ENCODE results near the gene SCN4A. TPM values are rescaled to one million over a fixed set of nuclear protein-coding genes. Genes with fewer than 3 reads are reported as not detected.

Gene SCN4A
- total RNA-seq, 4 donors from 2014 or later, result 0.21 to 2.4 (median 1.1) TPM

DNA sequence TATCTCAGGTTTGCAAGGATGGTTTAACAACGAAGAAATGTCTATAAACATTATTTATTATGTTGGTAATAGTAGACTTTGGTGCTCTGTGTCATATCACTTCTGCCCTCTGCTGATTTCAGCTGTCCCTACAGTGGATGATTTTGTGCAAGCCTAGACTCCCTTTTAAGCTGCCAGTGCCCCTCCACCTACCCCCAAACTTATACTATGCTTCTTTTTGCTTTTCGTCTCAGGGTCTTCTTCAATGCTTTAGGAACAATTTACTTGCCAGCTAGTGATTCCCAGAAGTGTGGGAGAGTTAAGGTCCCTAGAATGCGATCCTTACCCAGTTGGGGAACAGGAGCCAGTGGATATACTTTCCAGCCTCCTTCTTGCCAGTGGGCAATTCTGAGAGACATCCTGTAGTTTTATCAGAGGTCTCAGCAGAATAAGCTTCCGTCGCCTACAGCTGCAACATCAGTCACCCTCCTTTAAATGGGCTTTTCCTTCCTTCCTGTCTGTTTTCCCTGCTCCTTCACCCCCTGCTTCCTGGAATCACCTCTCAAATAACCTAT is 43.6 kb upstream of the SCN4A start:
- no peaks in the 10 kb centered on the region for H3K36me3 ChIP-seq
- H3K4me3 ChIP-seq, result no peak overlapping the region
- no peaks in the 10 kb centered on the region for H3K27me3 ChIP-seq
- H3K4me1 ChIP-seq, result peaks cover 0 to 13% (median 3%) of the 10 kb centered on the region in 4 donors
- WGBS, 2 donors, result 55% methylated on average over 5 of the region's 5 CpGs
- peak overlapping the region in 1 of 4 donors; percentile 52 for H3K27ac ChIP-seq
- TF ChIP-seq POLR2A (IDR thresholded peaks at IDR 0.05) (no peak), EP300 (IDR thresholded peaks at IDR 0.05) (no peak)
- TF ChIP-seq, protein P1, sequence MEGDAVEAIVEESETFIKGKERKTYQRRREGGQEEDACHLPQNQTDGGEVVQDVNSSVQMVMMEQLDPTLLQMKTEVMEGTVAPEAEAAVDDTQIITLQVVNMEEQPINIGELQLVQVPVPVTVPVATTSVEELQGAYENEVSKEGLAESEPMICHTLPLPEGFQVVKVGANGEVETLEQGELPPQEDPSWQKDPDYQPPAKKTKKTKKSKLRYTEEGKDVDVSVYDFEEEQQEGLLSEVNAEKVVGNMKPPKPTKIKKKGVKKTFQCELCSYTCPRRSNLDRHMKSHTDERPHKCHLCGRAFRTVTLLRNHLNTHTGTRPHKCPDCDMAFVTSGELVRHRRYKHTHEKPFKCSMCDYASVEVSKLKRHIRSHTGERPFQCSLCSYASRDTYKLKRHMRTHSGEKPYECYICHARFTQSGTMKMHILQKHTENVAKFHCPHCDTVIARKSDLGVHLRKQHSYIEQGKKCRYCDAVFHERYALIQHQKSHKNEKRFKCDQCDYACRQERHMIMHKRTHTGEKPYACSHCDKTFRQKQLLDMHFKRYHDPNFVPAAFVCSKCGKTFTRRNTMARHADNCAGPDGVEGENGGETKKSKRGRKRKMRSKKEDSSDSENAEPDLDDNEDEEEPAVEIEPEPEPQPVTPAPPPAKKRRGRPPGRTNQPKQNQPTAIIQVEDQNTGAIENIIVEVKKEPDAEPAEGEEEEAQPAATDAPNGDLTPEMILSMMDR (IDR thresholded peaks at IDR 0.05), result no peak
- DNase-seq (ENCODE audit: low spot score in 2 of 2), result no peak
- no peaks in the 10 kb centered on the region for H3K9me3 ChIP-seq

DNA sequence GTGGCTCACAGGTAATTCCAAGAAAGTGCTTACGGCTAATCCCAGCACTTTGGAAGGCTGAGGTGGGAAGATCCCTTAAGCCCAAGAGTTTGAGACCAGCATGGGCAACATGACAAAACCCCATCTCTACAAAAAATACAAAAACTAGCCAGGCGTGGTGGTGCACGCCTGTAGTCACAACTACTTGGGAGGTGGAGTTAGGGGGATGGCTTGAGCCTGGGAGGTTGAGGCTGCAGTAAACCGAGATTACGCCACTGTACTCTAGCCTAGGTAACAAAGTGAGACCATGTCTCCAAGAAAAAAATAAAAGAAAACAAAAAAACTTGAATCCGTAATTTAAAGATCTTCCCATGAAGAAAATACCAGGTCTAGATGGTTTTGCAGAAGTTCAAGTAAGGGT is 42.7 kb upstream of the SCN4A start:
- H3K36me3 ChIP-seq, result no peaks in the 10 kb centered on the region
- WGBS, 2 donors, result 93 to 94% methylated on average over 6 of the region's 6 CpGs
- no peak overlapping the region for H3K27ac ChIP-seq
- H3K4me1 ChIP-seq, result peaks cover 0 to 8% (median 3%) of the 10 kb centered on the region in 4 donors
- H3K4me3 ChIP-seq, result no peak overlapping the region
- TF ChIP-seq EP300 (IDR thresholded peaks at IDR 0.05) (no peak), POLR2A (IDR thresholded peaks at IDR 0.05) (no peak)
- TF ChIP-seq, protein P1 (IDR thresholded peaks at IDR 0.05), result no peak
- no peak for DNase-seq (ENCODE audit: low spot score in 2 of 2)
- H3K9me3 ChIP-seq, result no peaks in the 10 kb centered on the region
- no peaks in the 10 kb centered on the region for H3K27me3 ChIP-seq

DNA sequence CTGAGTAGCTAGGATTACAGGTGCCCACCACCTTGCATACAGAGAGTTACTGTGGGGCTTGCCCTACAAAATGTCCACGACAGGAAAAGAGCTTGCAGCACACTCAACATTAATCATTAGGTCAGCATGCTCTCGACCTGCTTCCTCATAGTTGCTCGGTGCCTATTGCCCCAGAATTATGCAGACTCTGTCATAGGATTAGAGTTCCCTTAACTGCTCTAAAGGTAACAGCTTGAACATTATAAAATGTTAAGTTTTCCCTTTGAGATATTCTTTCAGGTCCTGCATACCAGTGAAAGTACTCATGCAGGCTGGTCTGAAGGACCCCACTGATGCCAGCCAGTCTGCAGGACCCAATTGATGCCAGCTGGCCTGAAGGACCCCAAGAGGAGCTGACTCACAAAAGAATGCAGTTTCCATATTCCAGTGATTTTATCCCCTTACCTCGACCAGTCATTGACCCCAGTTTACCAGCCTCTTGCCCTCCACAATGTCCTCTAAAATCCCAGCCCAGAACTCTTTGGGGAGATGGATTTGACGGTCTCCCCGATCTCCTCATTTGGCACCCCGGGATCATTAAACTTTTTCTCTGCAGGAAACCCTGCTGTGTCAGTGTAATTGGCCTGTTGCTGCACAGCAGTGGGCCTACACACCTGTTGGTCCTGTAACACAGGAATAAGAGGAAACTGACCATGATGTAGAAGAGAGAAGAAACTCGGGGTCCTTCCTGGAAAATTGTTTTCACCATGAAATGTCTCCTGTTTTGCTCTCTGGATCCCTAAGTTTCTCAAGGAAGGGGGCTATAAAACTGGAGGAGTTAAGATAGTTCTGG is 37.1 kb upstream of the SCN4A start:
- WGBS, 2 donors, result 55 to 59% methylated on average over 8 of the region's 8 CpGs

DNA sequence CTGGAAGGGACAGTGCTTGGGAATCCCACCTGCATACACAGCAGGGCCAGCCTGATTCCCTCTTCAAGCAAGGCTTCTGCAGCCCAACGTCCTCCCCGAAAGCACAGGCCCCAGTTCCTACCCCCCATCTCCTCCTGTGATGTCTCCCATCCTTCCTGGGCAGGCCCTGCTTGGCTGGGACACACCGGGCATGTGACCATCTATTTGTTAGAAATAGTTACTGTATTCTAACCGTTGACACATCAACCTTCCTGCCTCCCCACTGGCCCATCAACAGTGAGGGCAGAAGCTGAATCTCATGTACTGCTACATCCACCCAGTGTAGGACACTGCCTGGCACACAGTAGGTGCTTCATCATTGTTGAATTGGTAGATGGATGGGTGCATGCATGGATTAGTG is 36.1 kb upstream of the SCN4A start:
- Histone ChIP-seq H3K9me3 (no peaks in the 10 kb centered on the region), H3K27me3 (no peaks in the 10 kb centered on the region), H3K36me3 (no peaks in the 10 kb centered on the region), H3K4me1 (peaks cover 0 to 33% (median 11%) of the 10 kb centered on the region in 4 donors), H3K4me3 (no peak overlapping the region), H3K27ac (no peak overlapping the region)
- WGBS, 2 donors, result 50 to 54% methylated on average over 4 of the region's 4 CpGs
- TF ChIP-seq EP300 (IDR thresholded peaks at IDR 0.05), result no peak
- TF ChIP-seq, protein P1 (IDR thresholded peaks at IDR 0.05), result no peak
- no peak for TF ChIP-seq POLR2A (IDR thresholded peaks at IDR 0.05)
- DNase-seq (ENCODE audit: low spot score in 2 of 2), result no peak

More for the DNA sequence above, 37.1 kb upstream of the SCN4A start:
- no peak for DNase-seq (ENCODE audit: low spot score in 2 of 2)
- H3K9me3 ChIP-seq, result no peaks in the 10 kb centered on the region
- H3K4me1 ChIP-seq, result peaks cover 0 to 33% (median 11%) of the 10 kb centered on the region in 4 donors
- H3K36me3 ChIP-seq, result no peaks in the 10 kb centered on the region
- no peaks in the 10 kb centered on the region for H3K27me3 ChIP-seq
- H3K27ac ChIP-seq, result peak overlapping the region in 1 of 4 donors; percentile 13
- no peak overlapping the region for H3K4me3 ChIP-seq
- TF ChIP-seq POLR2A (IDR thresholded peaks at IDR 0.05), result no peak
- no peak for TF ChIP-seq EP300 (IDR thresholded peaks at IDR 0.05)
- TF ChIP-seq, protein P1 (IDR thresholded peaks at IDR 0.05), result no peak

DNA sequence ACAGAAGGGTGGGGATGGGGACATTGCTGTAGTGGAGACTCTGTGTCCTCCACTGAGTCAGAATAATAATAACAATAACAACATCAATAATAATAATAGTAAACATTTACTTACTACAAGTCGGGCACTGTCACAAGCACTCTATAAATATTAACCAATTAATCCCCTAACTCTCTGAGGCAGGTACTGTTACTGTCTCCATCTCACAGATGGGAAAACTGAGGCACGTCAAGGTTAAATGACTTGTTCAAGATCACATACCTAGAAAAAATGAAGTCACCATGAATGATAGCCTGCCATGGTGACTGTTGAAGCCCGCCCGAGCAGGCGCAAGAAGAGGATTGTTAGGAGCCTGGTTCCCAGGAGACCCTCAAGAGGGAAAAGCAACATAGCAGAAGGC is 35.6 kb upstream of the SCN4A start:
- no peak for DNase-seq (ENCODE audit: low spot score in 2 of 2)
- no peaks in the 10 kb centered on the region for H3K9me3 ChIP-seq
- 75 to 83% methylated on average over 5 of the region's 5 CpGs for WGBS, 2 donors
- peaks cover 0 to 33% (median 11%) of the 10 kb centered on the region in 4 donors for H3K4me1 ChIP-seq
- H3K4me3 ChIP-seq, result no peak overlapping the region
- H3K27me3 ChIP-seq, result no peaks in the 10 kb centered on the region
- no peak overlapping the region for H3K27ac ChIP-seq
- H3K36me3 ChIP-seq, result no peaks in the 10 kb centered on the region
- TF ChIP-seq, protein P1 (IDR thresholded peaks at IDR 0.05), result no peak
- TF ChIP-seq POLR2A (IDR thresholded peaks at IDR 0.05) (no peak), EP300 (IDR thresholded peaks at IDR 0.05) (no peak)

Measured in tibial nerve (tissue), 4 donors.